A549 (cell line): ENCODE results near the gene SNX14. TPM values are rescaled to one million over a fixed set of nuclear protein-coding genes. Genes with fewer than 3 reads are reported as not detected.

ENCODE experiments used
- ATAC-seq, 2 experiments: fragments of 200-7000 bp in 1 of 2; fragments of >200 bp in 1 of 2; cut with Nextera tagmentation in 1 of 2; cut with Tn5 transposase in 1 of 2; 3 replicates each; pipeline versions ENCODE4 v1.8.0 to v1.9.1; 2018 to 2020; ENCODE audit warnings: mild to moderate bottlenecking in 1 of 2, moderate library complexity in 1 of 2
- CTCF ChIA-PET: fragments of 300-600 bp; sonication (Branson Sonifier 250); formaldehyde crosslinking; extraction: SDS; loops from one replicate; lab custom pipeline; 2021; ENCODE audit warnings: antibody characterized with exemption, inconsistent platforms; lab: Yijun Ruan, JAX
- POLR2A ChIA-PET: fragments of 350-600 bp; formaldehyde crosslinking; extraction: SDS; loops from one replicate; lab custom pipeline; 2021; ENCODE audit warnings: antibody characterized with exemption, inconsistent platforms; lab: Yijun Ruan, JAX
- DNase-seq, 2 experiments: peaks; one replicate each; pipeline versions ENCODE4 v3.0.0 to v3.0.0-alpha.2; 2011 to 2016; ENCODE audit warnings: low read depth in 1 of 2, low spot score in 1 of 2
- FAIRE-seq: peaks from 2 replicates; lab custom pipeline; 2011; peaks lifted over from hg19 to GRCh38; lab: Jason Lieb, UNC
- H3K27ac ChIP-seq, 2 experiments: fragments of >200 bp; sonication (Bioruptor Twin); formaldehyde crosslinking; 3 replicates each; pipeline ENCODE4 v1.5.1; 2016 to 2017
- H3K4me1 ChIP-seq: fragments of >200 bp; sonication (Bioruptor Twin); formaldehyde crosslinking; 3 replicates; pipeline ENCODE4 v1.6.1; 2016
- H3K4me2 ChIP-seq: fragments of >200 bp; sonication (Bioruptor Twin); formaldehyde crosslinking; 3 replicates; pipeline ENCODE4 v1.6.1; 2016
- H3K4me3 ChIP-seq: fragments of >200 bp; sonication (Bioruptor Twin); formaldehyde crosslinking; 3 replicates; pipeline ENCODE4 v1.5.1; 2016
- H3K9me3 ChIP-seq: fragments of >200 bp; sonication (Bioruptor Twin); formaldehyde crosslinking; 3 replicates; pipeline ENCODE4 v1.6.1; 2016
- HDAC2 ChIP-seq: fragments of 200-600 bp; sonication (generic); IDR thresholded peaks from 2 replicates; pipeline ENCODE4 v1.6.1; 2016
- HEYL ChIP-seq: fragments of 250-450 bp; sonication (Bioruptor Pico); IDR thresholded peaks from 2 replicates; pipeline ENCODE4 v1.8.0; 2021; ENCODE audit warnings: mild to moderate bottlenecking, moderate library complexity
- HOXB13 ChIP-seq: fragments of 250-450 bp; sonication (Bioruptor Pico); IDR thresholded peaks from 2 replicates; pipeline ENCODE4 v1.5.0; 2020; ENCODE audit warnings: low read depth, mild to moderate bottlenecking, moderate library complexity
- JUN ChIP-seq, 2 experiments: fragments of >200 bp; sonication (Bioruptor Twin); formaldehyde crosslinking; IDR thresholded peaks; 2 replicates in 1 of 2; 3 replicates in 1 of 2; pipeline ENCODE4 v1.6.1; 2016 to 2017
- JUNB ChIP-seq: fragments of >200 bp; sonication (Bioruptor Twin); formaldehyde crosslinking; IDR thresholded peaks from 2 replicates; pipeline ENCODE4 v1.6.1; 2016
- KDM1A ChIP-seq: fragments of 200-600 bp; sonication (generic); IDR thresholded peaks from 2 replicates; pipeline ENCODE4 v1.6.1; 2016; ENCODE audit warnings: low read depth, mild to moderate bottlenecking
- KDM5A ChIP-seq: fragments of 200-600 bp; sonication (generic); IDR thresholded peaks from 2 replicates; pipeline ENCODE4 v1.6.1; 2016; ENCODE audit warnings: antibody characterized with exemption, mild to moderate bottlenecking
- MAFK ChIP-seq: fragments of 450-650 bp; IDR thresholded peaks from 2 replicates; pipeline ENCODE4 v1.6.1; 2014; ENCODE audit not compliant: partially characterized antibody
- MAZ ChIP-seq: fragments of 150-350 bp; IDR thresholded peaks from 2 replicates; pipeline ENCODE4 v1.6.1; 2014; ENCODE audit warnings: antibody characterized with exemption, low read depth, low read length, borderline replicate concordance
- NFE2L2 ChIP-seq: fragments of 150-350 bp; conservative IDR thresholded peaks from 2 replicates; pipeline ENCODE4 v1.6.1; 2014; ENCODE audit warnings: low read length
- NPAS2 ChIP-seq: fragments of 250-450 bp; sonication (Bioruptor Pico); IDR thresholded peaks from 2 replicates; pipeline ENCODE4 v1.8.0; 2022; ENCODE audit warnings: mild to moderate bottlenecking, moderate library complexity, borderline replicate concordance
- NR3C1 ChIP-seq: fragments of >200 bp; sonication (Bioruptor Twin); formaldehyde crosslinking; IDR thresholded peaks from 3 replicates; pipeline ENCODE4 v1.6.1; 2017
- POLR2A ChIP-seq: IDR thresholded peaks from 2 replicates; pipeline ENCODE4 v1.6.1; 2012; ENCODE audit warnings: mild to moderate bottlenecking, low read length
- RARB ChIP-seq: fragments of 250-450 bp; sonication (Bioruptor Pico); IDR thresholded peaks from 2 replicates; pipeline ENCODE4 v1.8.0; 2021; ENCODE audit warnings: mild to moderate bottlenecking, moderate library complexity
- RCOR1 ChIP-seq: fragments of 150-350 bp; IDR thresholded peaks from 2 replicates; pipeline ENCODE4 v1.6.1; 2014; ENCODE audit warnings: antibody characterized with exemption, low read length, low read depth
- RFX5 ChIP-seq: fragments of 450-650 bp; IDR thresholded peaks from 2 replicates; pipeline ENCODE4 v1.7.1; 2014; ENCODE audit warnings: antibody characterized with exemption, mild to moderate bottlenecking, moderate library complexity
- TFCP2L1 ChIP-seq: fragments of 250-450 bp; sonication (Bioruptor Pico); IDR thresholded peaks from 2 replicates; pipeline ENCODE4 v1.5.0; 2021; ENCODE audit warnings: mild to moderate bottlenecking
- ZFP36 ChIP-seq: fragments of 450-650 bp; IDR thresholded peaks from 2 replicates; pipeline ENCODE4 v1.6.1; 2014; ENCODE audit warnings: borderline replicate concordance; ENCODE audit not compliant: partially characterized antibody
- ZSCAN20 ChIP-seq: fragments of 250-450 bp; sonication (Bioruptor Pico); IDR thresholded peaks from 2 replicates; pipeline ENCODE4 v1.8.0; 2022; ENCODE audit warnings: mild to moderate bottlenecking, moderate library complexity
- WGBS: methylation state at CpG from one replicate; pipeline ENCODE4 v1.1.6; 2017; ENCODE audit errors: missing lambda C conversion rate; 5-methylcytosine and 5-hydroxymethylcytosine counted together
- polyA plus RNA-seq, 4 experiments: library from polyadenylated mRNA; depleted of rRNA in 3 of 4; stranded (reverse); fragments of >200 nt; fragmentation: RNase III in 1 of 4; extraction: RNeasy Plus Mini Kit Qiagen cat#74134 plus additional on column Dnase treatment in 1 of 4; gene quantifications; 2 replicates in 3 of 4; 3 replicates in 1 of 4; pipeline ENCODE4 v1.2.3, GENCODE V29; 2011 to 2017
- TF ChIP-seq, protein P1 (sequence below): IDR thresholded peaks from 2 replicates; pipeline ENCODE4 v1.6.1; 2012; ENCODE audit warnings: low read depth, borderline replicate concordance
- TF ChIP-seq, protein P2 (sequence below): IDR thresholded peaks from 2 replicates; pipeline ENCODE4 v1.6.1; 2012
- TF ChIP-seq, protein P3 (sequence below): fragments of 200-600 bp; sonication (generic); IDR thresholded peaks from 2 replicates; pipeline ENCODE4 v1.6.1; 2016; ENCODE audit warnings: antibody characterized with exemption, mild to moderate bottlenecking, moderate library complexity
- TF ChIP-seq, protein P4 (sequence below): fragments of 250-450 bp; sonication (Bioruptor Pico); IDR thresholded peaks from 2 replicates; pipeline ENCODE4 v1.5.0; 2021; ENCODE audit warnings: mild to moderate bottlenecking, moderate library complexity, borderline replicate concordance

Gene SNX14
- polyA plus RNA-seq, 2 of the 4 experiments (the other 2 are of a cell fraction): 47.1 to 113 TPM

DNA sequence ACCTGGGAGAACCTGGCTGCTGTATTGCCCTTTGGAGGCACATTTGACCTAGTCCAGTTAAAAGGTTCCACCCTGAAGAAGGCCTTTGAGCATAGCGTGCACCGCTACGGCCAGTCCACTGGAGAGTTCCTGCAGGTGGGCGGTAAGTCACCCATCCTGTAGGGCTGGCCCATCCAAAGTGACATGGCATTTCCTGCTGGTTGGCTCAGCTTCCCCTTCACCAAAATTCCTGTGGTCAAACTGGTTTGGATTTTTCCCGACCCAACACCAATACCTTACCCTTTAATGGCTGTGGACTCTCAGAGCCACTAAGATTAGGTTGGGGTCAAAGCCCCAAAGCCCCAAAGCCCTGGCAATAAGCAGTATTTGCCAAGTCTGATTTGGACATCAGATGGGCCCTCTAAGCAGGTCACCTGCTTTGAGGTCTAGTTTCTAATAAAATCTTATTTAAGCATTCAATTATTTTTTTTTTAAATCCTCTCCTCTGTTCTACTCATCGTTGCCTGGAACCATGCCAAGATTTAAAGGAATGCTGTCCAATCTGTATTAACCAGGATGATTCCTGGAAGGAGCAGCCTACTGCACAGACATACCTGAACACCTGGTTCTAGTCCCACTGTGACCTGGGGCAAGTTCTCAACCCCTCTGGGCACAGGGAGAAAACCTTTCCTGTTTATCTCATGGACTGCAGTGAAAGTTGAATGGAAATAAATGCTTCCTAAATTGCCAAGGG is 103.0 kb downstream of the SNX14 start (continued):
- TF ChIP-seq ZSCAN20 (CRISPR knock-in tag): no peak
- TF ChIP-seq MAZ: no peak

DNA sequence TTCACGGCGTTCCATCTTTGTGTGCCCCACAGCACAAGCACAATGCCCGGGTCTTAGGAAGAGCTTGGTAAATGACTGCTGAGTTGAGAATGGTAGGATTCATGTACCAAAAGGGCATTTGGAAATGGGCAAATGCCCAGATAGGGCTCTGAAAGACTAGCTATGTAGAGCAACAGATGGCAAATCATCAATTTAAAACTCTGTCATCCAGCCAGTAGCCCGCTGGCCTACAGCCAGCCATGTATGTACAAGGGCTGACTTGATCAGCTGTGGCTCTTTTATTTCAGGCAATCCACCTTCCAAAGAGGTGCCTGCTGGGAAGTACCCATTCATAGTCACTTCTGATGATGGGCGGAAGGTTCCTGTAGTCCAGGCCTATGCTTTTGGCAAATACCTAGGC is 108.7 kb downstream of the SNX14 start:
- Histone ChIP-seq H3K4me1 (peaks cover 6% of the 10 kb centered on the region; the same call in 1 of the 3 replicates), H3K4me3 (no peak overlapping the region), H3K27ac (no peak overlapping the region), H3K9me3 (no peaks in the 10 kb centered on the region), H3K4me2 (no peak overlapping the region)
- POLR2A ChIA-PET: no interaction called here
- ATAC-seq (no peak), FAIRE-seq (no peak), DNase-seq (no peak)
- CTCF ChIA-PET: interaction anchor here (0.6 to 11.1 kb wide), 3 partner anchors 21 to 132 kb away, joined by 3 to 161 read pairs (median 4); no protein-coding TSS in a partner anchor
- WGBS: 91% methylated on average over 5 of the region's 5 CpGs
- TF ChIP-seq, protein P1, sequence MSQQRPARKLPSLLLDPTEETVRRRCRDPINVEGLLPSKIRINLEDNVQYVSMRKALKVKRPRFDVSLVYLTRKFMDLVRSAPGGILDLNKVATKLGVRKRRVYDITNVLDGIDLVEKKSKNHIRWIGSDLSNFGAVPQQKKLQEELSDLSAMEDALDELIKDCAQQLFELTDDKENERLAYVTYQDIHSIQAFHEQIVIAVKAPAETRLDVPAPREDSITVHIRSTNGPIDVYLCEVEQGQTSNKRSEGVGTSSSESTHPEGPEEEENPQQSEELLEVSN: no peak
- TF ChIP-seq, protein P2, sequence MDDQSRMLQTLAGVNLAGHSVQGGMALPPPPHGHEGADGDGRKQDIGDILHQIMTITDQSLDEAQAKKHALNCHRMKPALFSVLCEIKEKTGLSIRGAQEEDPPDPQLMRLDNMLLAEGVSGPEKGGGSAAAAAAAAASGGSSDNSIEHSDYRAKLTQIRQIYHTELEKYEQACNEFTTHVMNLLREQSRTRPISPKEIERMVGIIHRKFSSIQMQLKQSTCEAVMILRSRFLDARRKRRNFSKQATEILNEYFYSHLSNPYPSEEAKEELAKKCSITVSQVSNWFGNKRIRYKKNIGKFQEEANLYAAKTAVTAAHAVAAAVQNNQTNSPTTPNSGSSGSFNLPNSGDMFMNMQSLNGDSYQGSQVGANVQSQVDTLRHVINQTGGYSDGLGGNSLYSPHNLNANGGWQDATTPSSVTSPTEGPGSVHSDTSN: no peak
- TF ChIP-seq HEYL (CRISPR knock-in tag): no peak
- no peak for TF ChIP-seq KDM1A

DNA sequence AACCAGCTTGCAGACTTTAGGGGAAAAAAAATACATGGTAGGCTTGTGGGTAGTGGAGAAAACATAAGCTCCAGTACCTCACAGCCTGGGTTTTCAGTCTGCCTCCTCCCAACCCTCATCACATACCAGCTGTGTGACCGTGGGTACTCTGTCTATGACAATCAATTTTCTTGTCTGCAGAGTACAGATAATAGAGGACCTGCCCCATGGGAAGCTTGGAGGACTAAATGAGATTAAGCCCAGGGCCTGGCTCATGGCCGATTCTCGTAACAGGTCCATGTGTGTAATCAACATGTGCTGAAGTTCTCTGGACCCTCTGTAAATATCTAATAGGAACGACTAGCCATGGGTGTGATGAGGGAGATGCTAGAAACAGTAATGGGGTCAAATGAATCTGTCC is 109.8 kb downstream of the SNX14 start:
- Histone ChIP-seq H3K27ac (no peak overlapping the region), H3K9me3 (no peaks in the 10 kb centered on the region), H3K4me1 (peaks cover 6% of the 10 kb centered on the region; the same call in 1 of the 3 replicates), H3K4me2 (no peak overlapping the region), H3K4me3 (no peak overlapping the region)
- no peak for DNase-seq
- 85% methylated on average over 4 of the region's 4 CpGs for WGBS
- CTCF ChIA-PET: interaction anchor here (0.7 to 11.1 kb wide), 17 partner anchors 9 to 161 kb away, joined by 3 to 161 read pairs (median 9); partner anchors contain the start of gene NT5E
- POLR2A ChIA-PET: no interaction called here
- no peak for FAIRE-seq
- ATAC-seq: no peak
- TF ChIP-seq NFE2L2 (no peak), NR3C1 (no peak), RFX5 (no peak), ZFP36 (no peak), MAZ (no peak), KDM5A (no peak), JUNB (no peak), NPAS2 (no peak), POLR2A (no peak), JUN (IDR thresholded peaks at IDR 0.05) (no peak), MAFK (no peak), TFCP2L1 (no peak), RARB (CRISPR knock-in tag) (no peak), HOXB13 (no peak), RCOR1 (no peak), HDAC2 (no peak)
- TF ChIP-seq, protein P3, sequence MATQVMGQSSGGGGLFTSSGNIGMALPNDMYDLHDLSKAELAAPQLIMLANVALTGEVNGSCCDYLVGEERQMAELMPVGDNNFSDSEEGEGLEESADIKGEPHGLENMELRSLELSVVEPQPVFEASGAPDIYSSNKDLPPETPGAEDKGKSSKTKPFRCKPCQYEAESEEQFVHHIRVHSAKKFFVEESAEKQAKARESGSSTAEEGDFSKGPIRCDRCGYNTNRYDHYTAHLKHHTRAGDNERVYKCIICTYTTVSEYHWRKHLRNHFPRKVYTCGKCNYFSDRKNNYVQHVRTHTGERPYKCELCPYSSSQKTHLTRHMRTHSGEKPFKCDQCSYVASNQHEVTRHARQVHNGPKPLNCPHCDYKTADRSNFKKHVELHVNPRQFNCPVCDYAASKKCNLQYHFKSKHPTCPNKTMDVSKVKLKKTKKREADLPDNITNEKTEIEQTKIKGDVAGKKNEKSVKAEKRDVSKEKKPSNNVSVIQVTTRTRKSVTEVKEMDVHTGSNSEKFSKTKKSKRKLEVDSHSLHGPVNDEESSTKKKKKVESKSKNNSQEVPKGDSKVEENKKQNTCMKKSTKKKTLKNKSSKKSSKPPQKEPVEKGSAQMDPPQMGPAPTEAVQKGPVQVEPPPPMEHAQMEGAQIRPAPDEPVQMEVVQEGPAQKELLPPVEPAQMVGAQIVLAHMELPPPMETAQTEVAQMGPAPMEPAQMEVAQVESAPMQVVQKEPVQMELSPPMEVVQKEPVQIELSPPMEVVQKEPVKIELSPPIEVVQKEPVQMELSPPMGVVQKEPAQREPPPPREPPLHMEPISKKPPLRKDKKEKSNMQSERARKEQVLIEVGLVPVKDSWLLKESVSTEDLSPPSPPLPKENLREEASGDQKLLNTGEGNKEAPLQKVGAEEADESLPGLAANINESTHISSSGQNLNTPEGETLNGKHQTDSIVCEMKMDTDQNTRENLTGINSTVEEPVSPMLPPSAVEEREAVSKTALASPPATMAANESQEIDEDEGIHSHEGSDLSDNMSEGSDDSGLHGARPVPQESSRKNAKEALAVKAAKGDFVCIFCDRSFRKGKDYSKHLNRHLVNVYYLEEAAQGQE: no peak
- TF ChIP-seq, protein P4, sequence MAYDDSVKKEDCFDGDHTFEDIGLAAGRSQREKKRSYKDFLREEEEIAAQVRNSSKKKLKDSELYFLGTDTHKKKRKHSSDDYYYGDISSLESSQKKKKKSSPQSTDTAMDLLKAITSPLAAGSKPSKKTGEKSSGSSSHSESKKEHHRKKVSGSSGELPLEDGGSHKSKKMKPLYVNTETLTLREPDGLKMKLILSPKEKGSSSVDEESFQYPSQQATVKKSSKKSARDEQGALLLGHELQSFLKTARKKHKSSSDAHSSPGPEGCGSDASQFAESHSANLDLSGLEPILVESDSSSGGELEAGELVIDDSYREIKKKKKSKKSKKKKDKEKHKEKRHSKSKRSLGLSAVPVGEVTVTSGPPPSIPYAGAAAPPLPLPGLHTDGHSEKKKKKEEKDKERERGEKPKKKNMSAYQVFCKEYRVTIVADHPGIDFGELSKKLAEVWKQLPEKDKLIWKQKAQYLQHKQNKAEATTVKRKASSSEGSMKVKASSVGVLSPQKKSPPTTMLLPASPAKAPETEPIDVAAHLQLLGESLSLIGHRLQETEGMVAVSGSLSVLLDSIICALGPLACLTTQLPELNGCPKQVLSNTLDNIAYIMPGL: no peak
